RWPE1 (cell line): ENCODE results near the gene SPIN1.
"Not testable (repeated sequence)": the region's sequence is repeated elsewhere in the genome, so short reads cannot be mapped to it uniquely, and the experiment has no call there.

ENCODE experiments used
- CTCF ChIA-PET: fragments of 350-600 bp; sonication (Branson Sonifier 250); formaldehyde crosslinking; extraction: SDS; loops from one replicate; lab custom pipeline; 2021; lab: Yijun Ruan, JAX
- POLR2A ChIA-PET: fragments of 400-600 bp; formaldehyde crosslinking; extraction: SDS; loops from one replicate; lab custom pipeline; 2020; ENCODE audit warnings: antibody characterized with exemption; ENCODE audit not compliant: low non-redundant PET; lab: Yijun Ruan, JAX
- DNase-seq: peaks from one replicate; pipeline ENCODE4 v3.0.0; 2012; ENCODE audit warnings: low spot score
- H3K27ac ChIP-seq: fragments of 450-650 bp; 2 replicates; pipeline ENCODE4 v1.5.1; 2017
- CTCF ChIP-seq: fragments of 450-650 bp; conservative IDR thresholded peaks from 2 replicates; pipeline ENCODE4 v1.5.1; 2017; ENCODE audit warnings: low read depth, mild to moderate bottlenecking

The SPIN1 gene

GRCh38 chr9:88388203-88388885 lies at the start of gene SPIN1:
Gene SPIN1 (plus strand): TSS chr9:88388444. CDS start chr9:88426540, 38,096 bp downstream.
- CTCF ChIA-PET = interaction anchor here (1.5 kb wide), 1 partner anchor 312 kb away, joined by 6 read pairs; no protein-coding TSS in a partner anchor
- peak; percentile 76 for TF ChIP-seq CTCF
- DNase-seq = peak; percentile 96
- POLR2A ChIA-PET = interaction anchor here (1.2 kb wide), 1 partner anchor 45 kb away, joined by 3 read pairs; no protein-coding TSS in a partner anchor
- H3K27ac ChIP-seq = peak within 1 kb of the TSS; percentile 87

GRCh38 chr9:88339317-88339716 lies 48.9 kb upstream of the SPIN1 start:
- no peak for DNase-seq
- no peak for TF ChIP-seq CTCF
- ChIA-PET POLR2A (no interaction called here), CTCF (no interaction called here)
- no peak overlapping the region for H3K27ac ChIP-seq

GRCh38 chr9:88342246-88342645 lies 46.0 kb upstream of the SPIN1 start:
- TF ChIP-seq CTCF = no peak
- POLR2A ChIA-PET = no interaction called here
- no peak for DNase-seq

GRCh38 chr9:88344013-88344412 lies 44.2 kb upstream of the SPIN1 start:
- TF ChIP-seq CTCF = no peak

More at GRCh38 chr9:88342246-88342645, 46.0 kb upstream of the SPIN1 start:
- CTCF ChIA-PET = no interaction called here
- no peak overlapping the region for H3K27ac ChIP-seq

GRCh38 chr9:88350354-88350753 lies 37.9 kb upstream of the SPIN1 start:
- CTCF ChIA-PET, H3K27ac ChIP-seq, DNase-seq: not testable (repeated sequence)
- POLR2A ChIA-PET = interaction anchor here (0.6 kb wide), 1 partner anchor 1044 kb away, joined by 4 read pairs; no protein-coding TSS in a partner anchor

More at GRCh38 chr9:88344013-88344412, 44.2 kb upstream of the SPIN1 start:
- CTCF ChIA-PET = no interaction called here
- POLR2A ChIA-PET = no interaction called here
- H3K27ac ChIP-seq = no peak overlapping the region
- DNase-seq = no peak

GRCh38 chr9:88355166-88355565 lies 33.1 kb upstream of the SPIN1 start:
- DNase-seq = peak; percentile 70
- H3K27ac ChIP-seq = no peak overlapping the region; the same call in 1 of the 2 replicates
- ChIA-PET POLR2A (no interaction called here), CTCF (no interaction called here)
- no peak for TF ChIP-seq CTCF

- H3K27ac ChIP-seq, POLR2A ChIA-PET, DNase-seq, CTCF ChIA-PET: not testable (repeated sequence)
These were observed 31.0 kb upstream of the SPIN1 start for GRCh38 chr9:88357250-88357649.
